ENCODE data around the gene MELTF.

- TF ChIP-seq ZNF274 (IDR thresholded peaks at IDR 0.05; ENCODE audit: low read depth, low read length) (no peak), SUZ12 (IDR thresholded peaks at IDR 0.05; ENCODE audit: extremely low read depth, insufficient read depth, insufficient read length) (no peak)
Measured at GRCh38 chr3:196995027-196995426, 34.6 kb downstream of the MELTF start.

All from NT2/D1 (cell line).